HCT116 (cell line): ENCODE data around the gene CCDC86. TPM values are rescaled to one million over a fixed set of nuclear protein-coding genes. Genes with fewer than 3 reads are reported as not detected.

Source experiments
- ATAC-seq: fragments of 200-7000 bp; cut with Tn5 transposase; 2 replicates; pipeline ENCODE4 v1.9.1; 2020; ENCODE audit warnings: mild to moderate bottlenecking, moderate library complexity
- BruUV-seq: library from RNA; stranded (reverse); fragments of 400-500 nt; replicated peaks from 2 replicates; lab custom pipeline; 2021; lab: Mats Ljungman, UMichigan
- CTCF ChIA-PET: fragments of 300-600 bp; sonication (Branson Sonifier 250); formaldehyde crosslinking; loops from one replicate; lab custom pipeline; 2021; ENCODE audit warnings: antibody characterized with exemption; lab: Charles Lee
- POLR2A ChIA-PET: fragments of 300-600, 350-600 bp; sonication (Branson Sonifier 250); formaldehyde crosslinking; loops from one replicate; lab custom pipeline; 2021; ENCODE audit warnings: antibody characterized with exemption; lab: Charles Lee
- RAD21 ChIA-PET, 2 experiments: fragments of 300-600 bp; sonication (Branson Sonifier 250); formaldehyde crosslinking; loops; one replicate each; lab custom pipeline; 2023; ENCODE audit warnings: low total read pairs in 2 of 2; ENCODE audit not compliant: uncharacterized antibody in 2 of 2, unreplicated experiment in 2 of 2, low non-redundant PET in 1 of 2; lab: Charles Lee
- DNase-seq: peaks from one replicate; pipeline ENCODE4 v3.0.0-alpha.2; 2010; ENCODE audit warnings: low read depth, low spot score
- H2AFZ ChIP-seq: fragments of 200-600 bp; shearing (Covaris generic), sonication (generic); 2 replicates; pipeline ENCODE4 v1.6.1; 2017; ENCODE audit warnings: low read depth, mixed run types, mixed read lengths, antibody characterized with exemption, low read length; ENCODE audit not compliant: poor library complexity, severe bottlenecking
- H3K27ac ChIP-seq: 2 replicates; pipeline ENCODE4 v1.5.1; 2012; ENCODE audit warnings: low read depth, low read length
- H3K27me3 ChIP-seq: fragments of 200-600 bp; sonication (generic); 2 replicates; pipeline ENCODE4 v1.6.1; 2016; ENCODE audit warnings: mixed run types, low read length, mixed read lengths; ENCODE audit not compliant: insufficient read depth
- H3K36me3 ChIP-seq, 2 experiments: fragments of 200-500 bp in 1 of 2; fragments of 200-600 bp in 1 of 2; sonication (Bioruptor generic) in 1 of 2; sonication (generic) in 1 of 2; 2 replicates each; pipeline versions ENCODE4 v1.5.1 to v1.6.1; 2014 to 2016; ENCODE audit warnings: low read length in 2 of 2, inconsistent platforms in 1 of 2, mixed read lengths in 1 of 2, mixed run types in 1 of 2; ENCODE audit not compliant: insufficient read depth in 2 of 2, control insufficient read depth in 1 of 2
- H3K4me1 ChIP-seq, 2 experiments: fragments of 200-600 bp in 1 of 2; sonication (generic) in 1 of 2; 2 replicates each; pipeline versions ENCODE4 v1.5.1 to v1.6.1; 2012 to 2017; ENCODE audit warnings: low read length in 2 of 2, inconsistent platforms in 1 of 2, mild to moderate bottlenecking in 1 of 2, mixed read lengths in 1 of 2, mixed run types in 1 of 2, moderate library complexity in 1 of 2; ENCODE audit not compliant: insufficient read depth in 2 of 2, control insufficient read depth in 1 of 2
- H3K4me2 ChIP-seq: fragments of 200-600 bp; sonication (generic); 2 replicates; pipeline ENCODE4 v1.6.1; 2017; ENCODE audit warnings: mixed run types, low read length, mixed read lengths
- H3K4me3 ChIP-seq, 2 experiments: fragments of 200-600 bp in 1 of 2; sonication (generic) in 1 of 2; replicated peaks in 1 of 2; 2 replicates each; pipeline ENCODE4 v1.5.1; 2011 to 2016; ENCODE audit warnings: low read length in 2 of 2, control low read depth in 1 of 2, low read depth in 1 of 2, mild to moderate bottlenecking in 1 of 2, mixed read lengths in 1 of 2, mixed run types in 1 of 2
- H3K79me2 ChIP-seq: fragments of 200-600 bp; sonication (generic); 2 replicates; pipeline ENCODE4 v1.6.1; 2017; ENCODE audit warnings: mild to moderate bottlenecking, mixed run types, low read length, moderate library complexity, mixed read lengths; ENCODE audit not compliant: insufficient read depth
- H3K9ac ChIP-seq: fragments of 200-600 bp; sonication (generic); 2 replicates; pipeline ENCODE4 v1.6.1; 2016; ENCODE audit warnings: low read length, mixed read lengths
- H3K9me2 ChIP-seq: fragments of 200-600 bp; sonication (generic), shearing (Covaris generic); 2 replicates; pipeline ENCODE4 v1.6.1; 2017; ENCODE audit warnings: mixed run types, mild to moderate bottlenecking, moderate library complexity; ENCODE audit not compliant: insufficient read depth
- H3K9me3 ChIP-seq, 2 experiments: fragments of 200-500 bp in 1 of 2; fragments of 200-600 bp in 1 of 2; sonication (Bioruptor generic) in 1 of 2; sonication (generic) in 1 of 2; 2 replicates each; pipeline ENCODE4 v1.6.1; 2014 to 2017; ENCODE audit warnings: low read length in 2 of 2, mixed read lengths in 2 of 2, inconsistent platforms in 1 of 2, low read depth in 1 of 2, mild to moderate bottlenecking in 1 of 2, mixed run types in 1 of 2, moderate library complexity in 1 of 2; ENCODE audit not compliant: control insufficient read depth in 1 of 2, insufficient read depth in 1 of 2
- H4K20me1 ChIP-seq: fragments of 200-600 bp; sonication (generic), shearing (Covaris generic); 2 replicates; pipeline ENCODE4 v1.6.1; 2017; ENCODE audit warnings: mixed run types, mild to moderate bottlenecking, moderate library complexity; ENCODE audit not compliant: insufficient read depth
- CBX3 ChIP-seq: IDR thresholded peaks from 2 replicates; pipeline ENCODE4 v1.6.1; 2012; ENCODE audit warnings: low read depth
- EGR1 ChIP-seq: IDR thresholded peaks from 2 replicates; pipeline ENCODE4 v1.6.1; 2012; ENCODE audit warnings: low read depth
- ELF1 ChIP-seq: IDR thresholded peaks from 2 replicates; pipeline ENCODE4 v1.6.1; 2012; ENCODE audit warnings: low read depth, borderline replicate concordance
- EZH2 ChIP-seq: fragments of 200-600 bp; sonication (generic); IDR thresholded peaks from 2 replicates; pipeline ENCODE4 v1.6.1; 2017; ENCODE audit warnings: antibody characterized with exemption, mixed run types
- EZH2phosphoT487 ChIP-seq: fragments of 200-600 bp; IDR thresholded peaks from 2 replicates; pipeline ENCODE4 v1.6.1; 2018; ENCODE audit warnings: antibody characterized with exemption, borderline replicate concordance
- FOSL1 ChIP-seq: IDR thresholded peaks from 2 replicates; pipeline ENCODE4 v1.6.1; 2012; ENCODE audit warnings: low read depth
- JUND ChIP-seq: IDR thresholded peaks from 2 replicates; pipeline ENCODE4 v1.6.1; 2012
- POLR2AphosphoS5 ChIP-seq: IDR thresholded peaks from 2 replicates; pipeline ENCODE4 v1.6.1; 2011; ENCODE audit warnings: mild to moderate bottlenecking, low read depth, low read length, moderate library complexity
- SIN3A ChIP-seq: IDR thresholded peaks from 2 replicates; pipeline ENCODE4 v1.6.1; 2012; ENCODE audit warnings: low read depth
- SP1 ChIP-seq: IDR thresholded peaks from 2 replicates; pipeline ENCODE4 v1.6.1; 2012; ENCODE audit warnings: low read depth
- SRF ChIP-seq: IDR thresholded peaks from 2 replicates; pipeline ENCODE4 v1.6.1; 2012; ENCODE audit warnings: low read depth
- TCF7L2 ChIP-seq: IDR thresholded peaks from 2 replicates; pipeline ENCODE4 v1.7.0; 2011; ENCODE audit warnings: borderline replicate concordance, inconsistent platforms; ENCODE audit not compliant: insufficient read depth, insufficient read length; ENCODE audit errors: extremely low read depth
- ZNF274 ChIP-seq: fragments of 200-500 bp; sonication (Bioruptor generic); IDR thresholded peaks from 2 replicates; pipeline ENCODE4 v1.6.1; 2014; ENCODE audit warnings: mild to moderate bottlenecking, low read depth, low read length, inconsistent platforms
- intact Hi-C: fragments of 100-400 bp; cut with micrococcal nuclease; formaldehyde crosslinking; loops from 2 replicates; pipeline ENCODE4 v1.10.0; 2022
- total RNA-seq: library from RNA; stranded (reverse); gene quantifications from one replicate; pipeline ENCODE4 v1.2.1, GENCODE V29; 2021; ENCODE audit not compliant: unreplicated experiment
- TF ChIP-seq, protein P1 (sequence below): IDR thresholded peaks from 2 replicates; pipeline ENCODE4 v1.6.1; 2011; ENCODE audit warnings: mild to moderate bottlenecking, low read length, moderate library complexity; ENCODE audit not compliant: insufficient replicate concordance; ENCODE audit errors: extremely low read depth
- TF ChIP-seq, protein P2 (sequence below): IDR thresholded peaks from 2 replicates; pipeline ENCODE4 v1.6.1; 2012
- TF ChIP-seq, protein P3 (sequence below): IDR thresholded peaks from 2 replicates; pipeline ENCODE4 v1.6.1; 2012; ENCODE audit warnings: low read depth

CCDC86 gene
- total RNA-seq, 1 experiment from 2014 or later = 69.6 TPM

GRCh38 chr11:60868682-60869450 is 27.0 kb downstream of the CCDC86 start:
- no peak for TF ChIP-seq EZH2
- no peak for TF ChIP-seq JUND
- no peak for TF ChIP-seq CBX3
- TF ChIP-seq, protein P1, sequence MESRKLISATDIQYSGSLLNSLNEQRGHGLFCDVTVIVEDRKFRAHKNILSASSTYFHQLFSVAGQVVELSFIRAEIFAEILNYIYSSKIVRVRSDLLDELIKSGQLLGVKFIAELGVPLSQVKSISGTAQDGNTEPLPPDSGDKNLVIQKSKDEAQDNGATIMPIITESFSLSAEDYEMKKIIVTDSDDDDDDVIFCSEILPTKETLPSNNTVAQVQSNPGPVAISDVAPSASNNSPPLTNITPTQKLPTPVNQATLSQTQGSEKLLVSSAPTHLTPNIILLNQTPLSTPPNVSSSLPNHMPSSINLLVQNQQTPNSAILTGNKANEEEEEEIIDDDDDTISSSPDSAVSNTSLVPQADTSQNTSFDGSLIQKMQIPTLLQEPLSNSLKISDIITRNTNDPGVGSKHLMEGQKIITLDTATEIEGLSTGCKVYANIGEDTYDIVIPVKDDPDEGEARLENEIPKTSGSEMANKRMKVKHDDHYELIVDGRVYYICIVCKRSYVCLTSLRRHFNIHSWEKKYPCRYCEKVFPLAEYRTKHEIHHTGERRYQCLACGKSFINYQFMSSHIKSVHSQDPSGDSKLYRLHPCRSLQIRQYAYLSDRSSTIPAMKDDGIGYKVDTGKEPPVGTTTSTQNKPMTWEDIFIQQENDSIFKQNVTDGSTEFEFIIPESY = no peak
- TF ChIP-seq POLR2AphosphoS5 = no peak
- TF ChIP-seq, protein P2, sequence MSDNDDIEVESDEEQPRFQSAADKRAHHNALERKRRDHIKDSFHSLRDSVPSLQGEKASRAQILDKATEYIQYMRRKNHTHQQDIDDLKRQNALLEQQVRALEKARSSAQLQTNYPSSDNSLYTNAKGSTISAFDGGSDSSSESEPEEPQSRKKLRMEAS = no peak
- TF ChIP-seq EZH2phosphoT487 = no peak
- TF ChIP-seq FOSL1 = no peak
- no peak for TF ChIP-seq EGR1
- no peak for TF ChIP-seq SP1
- TF ChIP-seq ELF1 = no peak
- no peak for TF ChIP-seq TCF7L2
- no peak for TF ChIP-seq SRF
- no peak for TF ChIP-seq ZNF274
- no peak for TF ChIP-seq SIN3A
- TF ChIP-seq, protein P3, sequence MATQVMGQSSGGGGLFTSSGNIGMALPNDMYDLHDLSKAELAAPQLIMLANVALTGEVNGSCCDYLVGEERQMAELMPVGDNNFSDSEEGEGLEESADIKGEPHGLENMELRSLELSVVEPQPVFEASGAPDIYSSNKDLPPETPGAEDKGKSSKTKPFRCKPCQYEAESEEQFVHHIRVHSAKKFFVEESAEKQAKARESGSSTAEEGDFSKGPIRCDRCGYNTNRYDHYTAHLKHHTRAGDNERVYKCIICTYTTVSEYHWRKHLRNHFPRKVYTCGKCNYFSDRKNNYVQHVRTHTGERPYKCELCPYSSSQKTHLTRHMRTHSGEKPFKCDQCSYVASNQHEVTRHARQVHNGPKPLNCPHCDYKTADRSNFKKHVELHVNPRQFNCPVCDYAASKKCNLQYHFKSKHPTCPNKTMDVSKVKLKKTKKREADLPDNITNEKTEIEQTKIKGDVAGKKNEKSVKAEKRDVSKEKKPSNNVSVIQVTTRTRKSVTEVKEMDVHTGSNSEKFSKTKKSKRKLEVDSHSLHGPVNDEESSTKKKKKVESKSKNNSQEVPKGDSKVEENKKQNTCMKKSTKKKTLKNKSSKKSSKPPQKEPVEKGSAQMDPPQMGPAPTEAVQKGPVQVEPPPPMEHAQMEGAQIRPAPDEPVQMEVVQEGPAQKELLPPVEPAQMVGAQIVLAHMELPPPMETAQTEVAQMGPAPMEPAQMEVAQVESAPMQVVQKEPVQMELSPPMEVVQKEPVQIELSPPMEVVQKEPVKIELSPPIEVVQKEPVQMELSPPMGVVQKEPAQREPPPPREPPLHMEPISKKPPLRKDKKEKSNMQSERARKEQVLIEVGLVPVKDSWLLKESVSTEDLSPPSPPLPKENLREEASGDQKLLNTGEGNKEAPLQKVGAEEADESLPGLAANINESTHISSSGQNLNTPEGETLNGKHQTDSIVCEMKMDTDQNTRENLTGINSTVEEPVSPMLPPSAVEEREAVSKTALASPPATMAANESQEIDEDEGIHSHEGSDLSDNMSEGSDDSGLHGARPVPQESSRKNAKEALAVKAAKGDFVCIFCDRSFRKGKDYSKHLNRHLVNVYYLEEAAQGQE = no peak
- Histone ChIP-seq H3K79me2 (no peaks in the 10 kb centered on the region), H3K4me1 (peaks cover 0 to 4% of the 10 kb centered on the region in 2 experiments; a peak in 2 of 4 replicates), H3K9me2 (no peaks in the 10 kb centered on the region), H3K36me3 (no peaks in the 10 kb centered on the region), H3K4me3 (no peak overlapping the region), H3K27me3 (0 out of 2 replicates have a peak, but pooled peaks cover 4% of the 10 kb centered on the region), H3K9me3 (no peaks in the 10 kb centered on the region), H3K4me2 (no peak overlapping the region), H2AFZ (no peak overlapping the region), H3K9ac (no peak overlapping the region), H4K20me1 (no peaks in the 10 kb centered on the region), H3K27ac (no peak overlapping the region)
- no peak for DNase-seq
- intact Hi-C loops = no loop called here
- POLR2A ChIA-PET = no interaction called here
- ATAC-seq = no peak
- RAD21 ChIA-PET = no interaction called here
- no TSS peak for BruUV-seq
- CTCF ChIA-PET = no interaction called here
